K562 treated with DMSO at 1 percent for 12 hours (cell line): ENCODE measurements around the gene FMR1NB. TPM values are rescaled to one million over a fixed set of nuclear protein-coding genes. Genes with fewer than 3 reads are reported as not detected.

ENCODE experiments used
- total RNA-seq: library from RNA; unstranded; fragments of 300-600 nt; gene quantifications from 2 replicates; pipeline ENCODE4 v1.2.3, GENCODE V29; 2022; ENCODE audit not compliant: insufficient read depth

Gene FMR1NB, protein sequence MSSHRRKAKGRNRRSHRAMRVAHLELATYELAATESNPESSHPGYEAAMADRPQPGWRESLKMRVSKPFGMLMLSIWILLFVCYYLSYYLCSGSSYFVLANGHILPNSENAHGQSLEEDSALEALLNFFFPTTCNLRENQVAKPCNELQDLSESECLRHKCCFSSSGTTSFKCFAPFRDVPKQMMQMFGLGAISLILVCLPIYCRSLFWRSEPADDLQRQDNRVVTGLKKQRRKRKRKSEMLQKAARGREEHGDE
- total RNA-seq = 8.4 and 9.4 TPM in 2 replicates

DNA sequence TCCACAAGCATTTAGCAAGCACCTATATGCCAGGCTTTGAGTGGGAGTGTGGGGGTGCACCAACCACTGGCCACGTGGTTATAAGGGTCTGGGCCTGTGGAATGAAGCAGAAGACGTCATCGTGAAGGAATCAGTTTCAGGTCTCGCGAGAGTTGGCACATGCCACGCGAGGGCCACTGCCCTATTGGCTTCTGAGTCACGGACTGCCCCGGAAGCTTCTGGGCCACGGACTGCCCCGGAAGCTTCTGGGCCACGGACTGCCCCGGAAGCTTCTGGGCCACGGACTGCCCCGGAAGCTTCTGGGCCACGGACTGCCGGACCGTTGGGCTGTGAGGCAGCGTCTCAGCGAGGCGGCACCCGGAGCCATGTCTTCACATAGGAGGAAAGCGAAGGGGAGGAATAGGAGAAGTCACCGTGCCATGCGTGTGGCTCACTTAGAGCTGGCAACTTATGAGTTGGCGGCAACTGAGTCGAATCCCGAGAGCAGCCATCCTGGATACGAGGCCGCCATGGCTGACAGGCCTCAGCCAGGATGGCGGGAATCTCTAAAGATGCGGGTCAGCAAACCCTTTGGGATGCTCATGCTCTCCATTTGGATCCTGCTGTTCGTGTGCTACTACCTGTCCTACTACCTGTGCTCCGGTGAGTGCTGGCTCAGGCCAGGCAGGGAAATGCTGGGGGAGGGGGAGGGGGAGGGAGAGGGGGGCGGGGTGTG is at the start of gene FMR1NB:
TSS of gene FMR1NB (plus strand) at position 300 of the 715 bp plus-strand sequence. CDS start at position 366, 66 bp downstream.

Other genes starting within 250 kb of the FMR1NB start
- gene FMR1, start 69.4 kb upstream of the FMR1NB start, total RNA-seq = 3.6 and 12.8 TPM in 2 replicates